Astrocyte (in vitro differentiated cells and primary cell): ENCODE data around the gene ACTR3C.

Experiments
- EZH2 ChIP-seq: IDR thresholded peaks from 2 replicates; pipeline ENCODE4 v1.6.1; 2012; ENCODE audit warnings: mild to moderate bottlenecking, low read length, inconsistent platforms; ENCODE audit not compliant: insufficient read depth
- TF ChIP-seq, protein P1 (sequence below): IDR thresholded peaks from 2 replicates; pipeline ENCODE4 v1.5.1; 2011; ENCODE audit warnings: low read depth, mild to moderate bottlenecking, inconsistent platforms, low read length, moderate library complexity; ENCODE audit not compliant: insufficient read depth

DNA sequence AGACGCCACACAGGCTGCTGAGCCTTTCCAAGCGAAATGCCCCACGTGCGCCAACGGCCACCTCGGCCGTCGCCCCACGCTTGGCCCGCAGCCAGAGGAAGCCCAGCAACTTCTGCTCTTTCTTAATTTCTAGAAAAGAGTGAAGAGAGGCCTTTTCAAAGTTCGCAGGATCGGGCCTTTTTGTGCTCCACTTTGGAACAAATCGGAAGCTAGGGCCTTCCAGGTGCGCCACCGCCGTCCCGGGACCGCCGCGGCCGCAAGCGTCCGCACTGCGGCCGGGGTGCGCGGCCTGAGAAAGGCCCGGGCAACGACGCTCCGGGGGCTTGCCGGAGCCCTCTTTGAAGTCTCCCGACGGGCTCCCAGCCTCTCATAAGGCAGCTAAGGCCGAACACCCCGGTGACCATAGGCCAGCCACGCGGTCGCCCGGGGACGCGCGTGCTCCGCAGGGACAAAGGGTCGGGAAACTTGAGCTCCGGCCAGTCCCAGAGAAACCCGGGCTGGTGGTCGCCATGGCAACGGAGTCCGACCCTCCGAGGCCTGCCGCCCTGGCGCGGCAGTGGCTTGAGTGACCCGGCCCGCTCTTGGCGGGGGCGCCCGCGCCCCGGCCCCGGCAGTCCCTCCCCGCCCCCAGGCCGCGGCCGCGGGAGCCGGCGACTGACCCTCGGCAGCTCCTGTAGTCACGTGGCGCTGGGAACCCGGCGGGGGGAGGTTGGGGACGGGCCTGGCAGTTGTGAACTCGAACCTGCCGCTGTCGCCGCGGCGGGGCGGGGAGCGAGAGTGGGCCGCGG lies 44.9 kb upstream of the ACTR3C start, which contains the start of gene REPIN1:
- TF ChIP-seq, protein P1, sequence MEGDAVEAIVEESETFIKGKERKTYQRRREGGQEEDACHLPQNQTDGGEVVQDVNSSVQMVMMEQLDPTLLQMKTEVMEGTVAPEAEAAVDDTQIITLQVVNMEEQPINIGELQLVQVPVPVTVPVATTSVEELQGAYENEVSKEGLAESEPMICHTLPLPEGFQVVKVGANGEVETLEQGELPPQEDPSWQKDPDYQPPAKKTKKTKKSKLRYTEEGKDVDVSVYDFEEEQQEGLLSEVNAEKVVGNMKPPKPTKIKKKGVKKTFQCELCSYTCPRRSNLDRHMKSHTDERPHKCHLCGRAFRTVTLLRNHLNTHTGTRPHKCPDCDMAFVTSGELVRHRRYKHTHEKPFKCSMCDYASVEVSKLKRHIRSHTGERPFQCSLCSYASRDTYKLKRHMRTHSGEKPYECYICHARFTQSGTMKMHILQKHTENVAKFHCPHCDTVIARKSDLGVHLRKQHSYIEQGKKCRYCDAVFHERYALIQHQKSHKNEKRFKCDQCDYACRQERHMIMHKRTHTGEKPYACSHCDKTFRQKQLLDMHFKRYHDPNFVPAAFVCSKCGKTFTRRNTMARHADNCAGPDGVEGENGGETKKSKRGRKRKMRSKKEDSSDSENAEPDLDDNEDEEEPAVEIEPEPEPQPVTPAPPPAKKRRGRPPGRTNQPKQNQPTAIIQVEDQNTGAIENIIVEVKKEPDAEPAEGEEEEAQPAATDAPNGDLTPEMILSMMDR = no peak
- TF ChIP-seq EZH2 = no peak
